H7 (cell line): ENCODE data around the gene SNX21. TPM values are rescaled to one million over a fixed set of nuclear protein-coding genes. Genes with fewer than 3 reads are reported as not detected.
A peak's percentile ranks its signal among the peaks of the same experiment; 100 is the strongest.

Experiments used
- DNase-seq: peaks from one replicate; pipeline ENCODE4 v3.0.0; 2012
- H3K27me3 ChIP-seq: 2 replicates; pipeline ENCODE4 v1.6.0; 2011; ENCODE audit warnings: mild to moderate bottlenecking, low read length; ENCODE audit not compliant: control insufficient read depth, insufficient read depth
- H3K36me3 ChIP-seq: replicated peaks from 2 replicates; pipeline ENCODE4 v1.5.1; 2011; ENCODE audit warnings: low read length; ENCODE audit not compliant: control insufficient read depth, insufficient read depth
- H3K4me3 ChIP-seq: 2 replicates; pipeline ENCODE4 v1.5.1; 2011; ENCODE audit warnings: low read depth, mild to moderate bottlenecking, control low read depth, low read length, moderate library complexity; ENCODE audit not compliant: insufficient read depth
- total RNA-seq: library from RNA; depleted of rRNA; stranded (reverse); fragments of >200 nt; shearing (Covaris generic); gene quantifications from 2 replicates; pipeline ENCODE4 v1.2.3, GENCODE V29; 2014

Gene SNX21
- total RNA-seq, 1 experiment from 2014 or later: 22.5 TPM

GRCh38 chr20:45833883-45834796 is 541 bp downstream of the SNX21 start:
- Histone ChIP-seq H3K27me3 (no peaks in the 10 kb centered on the region), H3K4me3 (peak overlapping the region; percentile 76)
- DNase-seq: peak; percentile 99

GRCh38 chr20:45834797-45835161 is 1.2 kb downstream of the SNX21 start:
- Histone ChIP-seq H3K36me3 (peaks cover 9% of the 10 kb centered on the region), H3K27me3 (no peaks in the 10 kb centered on the region), H3K4me3 (no peak overlapping the region)
- DNase-seq: no peak

More at GRCh38 chr20:45833883-45834796, 541 bp downstream of the SNX21 start:
- H3K36me3 ChIP-seq: peaks cover 9% of the 10 kb centered on the region

- H3K36me3 ChIP-seq: peaks cover 9% of the 10 kb centered on the region
- no peak overlapping the region for H3K4me3 ChIP-seq
- no peak for DNase-seq
- H3K27me3 ChIP-seq: no peaks in the 10 kb centered on the region
Measured at GRCh38 chr20:45835329-45835765, 1.7 kb downstream of the SNX21 start.

GRCh38 chr20:45835825-45836224 is 2.2 kb downstream of the SNX21 start:
- Histone ChIP-seq H3K27me3 (no peaks in the 10 kb centered on the region), H3K36me3 (peaks cover 9% of the 10 kb centered on the region), H3K4me3 (no peak overlapping the region)
- DNase-seq: no peak

GRCh38 chr20:45836841-45837240 is 3.2 kb downstream of the SNX21 start:
- no peak overlapping the region for H3K4me3 ChIP-seq
- H3K36me3 ChIP-seq: peaks cover 13% of the 10 kb centered on the region
- no peaks in the 10 kb centered on the region for H3K27me3 ChIP-seq
- no peak for DNase-seq

GRCh38 chr20:45840700-45841198 is 7.2 kb downstream of the SNX21 start:
- H3K36me3 ChIP-seq: peaks cover 23% of the 10 kb centered on the region
- no peak for DNase-seq
- no peak overlapping the region for H3K4me3 ChIP-seq
- H3K27me3 ChIP-seq: no peaks in the 10 kb centered on the region

GRCh38 chr20:45841407-45842129 is 8.0 kb downstream of the SNX21 start:
- Histone ChIP-seq H3K36me3 (peaks cover 23% of the 10 kb centered on the region), H3K4me3 (no peak overlapping the region), H3K27me3 (no peaks in the 10 kb centered on the region)

GRCh38 chr20:45842169-45842812 is 8.7 kb downstream of the SNX21 start:
- DNase-seq: no peak
- peaks cover 19% of the 10 kb centered on the region for H3K36me3 ChIP-seq
- H3K27me3 ChIP-seq: no peaks in the 10 kb centered on the region
- H3K4me3 ChIP-seq: no peak overlapping the region

More at GRCh38 chr20:45841407-45842129, 8.0 kb downstream of the SNX21 start:
- no peak for DNase-seq

GRCh38 chr20:45843506-45843905 is 9.9 kb downstream of the SNX21 start:
- no peak overlapping the region for H3K4me3 ChIP-seq
- no peaks in the 10 kb centered on the region for H3K27me3 ChIP-seq
- DNase-seq: no peak
- H3K36me3 ChIP-seq: peaks cover 22% of the 10 kb centered on the region

GRCh38 chr20:45845452-45845851 is 11.9 kb downstream of the SNX21 start:
- H3K36me3 ChIP-seq: peaks cover 22% of the 10 kb centered on the region
- no peaks in the 10 kb centered on the region for H3K27me3 ChIP-seq

GRCh38 chr20:45848421-45848820 is 14.8 kb downstream of the SNX21 start:
- H3K4me3 ChIP-seq: no peak overlapping the region
- no peak for DNase-seq
- H3K27me3 ChIP-seq: no peaks in the 10 kb centered on the region
- H3K36me3 ChIP-seq: peaks cover 9% of the 10 kb centered on the region

More at GRCh38 chr20:45845452-45845851, 11.9 kb downstream of the SNX21 start:
- DNase-seq: no peak
- no peak overlapping the region for H3K4me3 ChIP-seq

GRCh38 chr20:45848969-45849582 is 15.5 kb downstream of the SNX21 start:
- no peak overlapping the region for H3K4me3 ChIP-seq
- H3K27me3 ChIP-seq: no peaks in the 10 kb centered on the region
- DNase-seq: no peak
- H3K36me3 ChIP-seq: peaks cover 3% of the 10 kb centered on the region

- Histone ChIP-seq H3K36me3 (peaks cover 2% of the 10 kb centered on the region), H3K27me3 (no peaks in the 10 kb centered on the region), H3K4me3 (no peak overlapping the region)
- no peak for DNase-seq
Measured at GRCh38 chr20:45850238-45850637, 16.6 kb downstream of the SNX21 start.

- no peaks in the 10 kb centered on the region for H3K27me3 ChIP-seq
- H3K36me3 ChIP-seq: peaks cover 2% of the 10 kb centered on the region
- no peak overlapping the region for H3K4me3 ChIP-seq
- no peak for DNase-seq
Measured at GRCh38 chr20:45850926-45851325, 17.3 kb downstream of the SNX21 start.
